GM19035 (cell line): ENCODE data around the gene FAIM2.
"Not testable (repeated sequence)": the region's sequence is repeated elsewhere in the genome, so short reads cannot be mapped to it uniquely, and the experiment has no call there.

Experiments
- ATAC-seq: cut with Tn5 transposase; IDR thresholded peaks from one replicate; pipeline ENCODE4 v1.9.1; 2021; ENCODE audit not compliant: unreplicated experiment

Gene FAIM2

GRCh38 chr12:49881415-49882247 is 22.1 kb downstream of the FAIM2 start:
- ATAC-seq: no peak

GRCh38 chr12:49880756-49881414 is 22.8 kb downstream of the FAIM2 start:
- no peak for ATAC-seq

GRCh38 chr12:49879065-49879464 is 24.6 kb downstream of the FAIM2 start:
- not testable (repeated sequence) for ATAC-seq

- ATAC-seq: no peak
Observed at GRCh38 chr12:49878021-49878420, 25.7 kb downstream of the FAIM2 start.

GRCh38 chr12:49877066-49877465 is 26.6 kb downstream of the FAIM2 start:
- ATAC-seq: no peak

- ATAC-seq: no peak
Observed at GRCh38 chr12:49876070-49876469, 27.6 kb downstream of the FAIM2 start.

- no peak for ATAC-seq
Observed at GRCh38 chr12:49875115-49875720, 28.5 kb downstream of the FAIM2 start.

GRCh38 chr12:49874142-49874897 is 29.4 kb downstream of the FAIM2 start:
- ATAC-seq: no peak

- no peak for ATAC-seq
Observed at GRCh38 chr12:49873361-49873934, 30.3 kb downstream of the FAIM2 start.

- ATAC-seq: no peak
Observed at GRCh38 chr12:49872781-49873181, 30.9 kb downstream of the FAIM2 start.

- ATAC-seq: no peak
Observed at GRCh38 chr12:49872381-49872780, 31.3 kb downstream of the FAIM2 start.

GRCh38 chr12:49871811-49872251 is 31.9 kb downstream of the FAIM2 start:
- ATAC-seq: not testable (repeated sequence)

GRCh38 chr12:49871263-49871561 is 32.5 kb downstream of the FAIM2 start:
- ATAC-seq: no peak

- ATAC-seq: no peak
Observed at GRCh38 chr12:49870501-49871262, 33.0 kb downstream of the FAIM2 start.

GRCh38 chr12:49869816-49870500 is 33.7 kb downstream of the FAIM2 start:
- no peak for ATAC-seq

GRCh38 chr12:49868952-49869815 is 34.5 kb downstream of the FAIM2 start:
- no peak for ATAC-seq

GRCh38 chr12:49868449-49868848 is 35.3 kb downstream of the FAIM2 start:
- no peak for ATAC-seq

GRCh38 chr12:49867570-49868341 is 35.9 kb downstream of the FAIM2 start:
- no peak for ATAC-seq
